ENCODE data around the gene PRSS8. TPM values are rescaled to one million over a fixed set of nuclear protein-coding genes. Genes with fewer than 3 reads are reported as not detected.
"Not testable (repeated sequence)": the region's sequence is repeated elsewhere in the genome, so short reads cannot be mapped to it uniquely, and the experiment has no call there.

PRSS8 gene
- total RNA-seq, 3 donors from 2014 or later (not counting 1 experiment from before 2014, with no cell fraction given), result not detected

DNA sequence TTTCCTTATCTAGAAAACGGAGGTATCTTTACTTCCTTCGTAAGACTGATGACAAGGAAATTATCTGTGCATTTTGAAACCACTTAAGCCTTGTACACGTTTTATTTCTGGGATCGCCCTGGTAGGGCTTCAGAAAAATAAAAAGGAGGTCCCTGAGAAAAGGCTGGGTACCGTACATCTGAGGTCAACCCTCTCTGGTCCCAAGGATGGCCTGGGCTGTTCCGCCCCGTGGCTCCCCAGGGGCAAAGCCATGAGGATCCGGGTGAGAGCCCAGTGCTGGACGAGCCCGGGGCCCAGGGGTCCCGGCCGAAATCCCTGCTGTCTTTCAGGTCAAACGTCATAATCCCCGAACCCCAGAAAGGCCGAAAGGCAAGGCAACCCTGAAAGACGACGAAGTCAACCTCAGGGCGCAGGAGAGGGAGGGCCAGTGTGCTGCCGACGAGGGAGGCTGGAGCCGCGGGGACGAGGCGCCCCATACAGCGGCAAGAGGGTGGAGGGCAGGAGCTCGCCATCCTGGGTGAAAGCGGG, 43.8 kb upstream of the PRSS8 start:
- Mint-ChIP-seq H3K27me3 (ENCODE audit: low read depth in 2 of 2) (peaks cover 0 to 2% of the 10 kb centered on the region in 2 donors), H3K36me3 (no peaks in the 10 kb centered on the region), H3K4me1 (peaks cover 59 to 64% of the 10 kb centered on the region in 2 donors), H3K27ac (peak overlapping the region; percentile 99), H3K9me3 (no peaks in the 10 kb centered on the region), H3K4me3 (peak overlapping the region; percentile 99)
- Histone ChIP-seq H3K4me1 (ENCODE audit: control insufficient read depth, insufficient read depth, low read length) (peaks cover 65% of the 10 kb centered on the region), H3K9me3 (ENCODE audit: control insufficient read depth, insufficient read depth, low read length) (no peaks in the 10 kb centered on the region), H3K27me3 (ENCODE audit: control insufficient read depth, insufficient read depth, low read length) (no peaks in the 10 kb centered on the region), H3K4me3 (ENCODE audit: low read length) (peak overlapping the region; percentile 89), H3K36me3 (ENCODE audit: control insufficient read depth, insufficient read depth, low read length) (peaks cover 22% of the 10 kb centered on the region), H3K27ac (ENCODE audit: low read length) (peak overlapping the region; percentile 92)
- TF ChIP-seq, protein P1, sequence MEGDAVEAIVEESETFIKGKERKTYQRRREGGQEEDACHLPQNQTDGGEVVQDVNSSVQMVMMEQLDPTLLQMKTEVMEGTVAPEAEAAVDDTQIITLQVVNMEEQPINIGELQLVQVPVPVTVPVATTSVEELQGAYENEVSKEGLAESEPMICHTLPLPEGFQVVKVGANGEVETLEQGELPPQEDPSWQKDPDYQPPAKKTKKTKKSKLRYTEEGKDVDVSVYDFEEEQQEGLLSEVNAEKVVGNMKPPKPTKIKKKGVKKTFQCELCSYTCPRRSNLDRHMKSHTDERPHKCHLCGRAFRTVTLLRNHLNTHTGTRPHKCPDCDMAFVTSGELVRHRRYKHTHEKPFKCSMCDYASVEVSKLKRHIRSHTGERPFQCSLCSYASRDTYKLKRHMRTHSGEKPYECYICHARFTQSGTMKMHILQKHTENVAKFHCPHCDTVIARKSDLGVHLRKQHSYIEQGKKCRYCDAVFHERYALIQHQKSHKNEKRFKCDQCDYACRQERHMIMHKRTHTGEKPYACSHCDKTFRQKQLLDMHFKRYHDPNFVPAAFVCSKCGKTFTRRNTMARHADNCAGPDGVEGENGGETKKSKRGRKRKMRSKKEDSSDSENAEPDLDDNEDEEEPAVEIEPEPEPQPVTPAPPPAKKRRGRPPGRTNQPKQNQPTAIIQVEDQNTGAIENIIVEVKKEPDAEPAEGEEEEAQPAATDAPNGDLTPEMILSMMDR (IDR thresholded peaks at IDR 0.05), result no peak
- intact Hi-C loops (cut with micrococcal nuclease), result loop anchor here (1.0 kb wide), 1 partner anchor 37 kb away; no protein-coding TSS in a partner anchor
- ATAC-seq (no peak), DNase-seq (no peak)
- WGBS (ENCODE audit: insufficient coverage), result under 1% methylated on average over 27 of the region's 27 CpGs

DNA sequence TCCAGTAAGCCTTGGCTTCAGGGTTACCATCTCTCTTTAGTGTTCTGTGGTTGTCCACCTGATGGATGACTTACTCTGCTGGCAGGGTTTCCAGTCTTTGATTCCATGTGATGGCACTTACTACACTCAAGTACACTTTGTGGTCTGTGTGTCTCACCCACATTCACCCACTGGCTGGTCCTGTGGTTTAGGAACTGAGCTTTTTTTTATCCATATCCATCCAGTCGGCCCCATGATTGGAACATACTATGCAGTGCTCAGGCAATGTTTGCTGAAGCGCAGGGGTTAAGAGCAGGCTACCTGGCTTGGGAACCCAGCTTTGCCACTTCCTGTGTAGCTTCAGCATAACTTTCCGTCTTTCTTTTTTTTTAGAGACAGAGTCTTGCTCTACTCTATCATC, 41.6 kb upstream of the PRSS8 start:
- H3K27ac Mint-ChIP-seq, result peak overlapping the region; percentile 3 to 71
- Histone ChIP-seq H3K4me1 (ENCODE audit: control insufficient read depth, insufficient read depth, low read length) (peaks cover 45% of the 10 kb centered on the region), H3K9me3 (ENCODE audit: control insufficient read depth, insufficient read depth, low read length) (no peaks in the 10 kb centered on the region), H3K4me3 (ENCODE audit: low read length) (peak overlapping the region; percentile 4), H3K27me3 (ENCODE audit: control insufficient read depth, insufficient read depth, low read length) (no peaks in the 10 kb centered on the region), H3K36me3 (ENCODE audit: control insufficient read depth, insufficient read depth, low read length) (peaks cover under 1% of the 10 kb centered on the region), H3K27ac (ENCODE audit: low read length) (no peak overlapping the region)
- DNase-seq, result peak; percentile 54 to 76
- TF ChIP-seq, protein P1 (IDR thresholded peaks at IDR 0.05), result no peak
- peak overlapping the region; percentile 75 for H3K4me3 Mint-ChIP-seq
- WGBS (ENCODE audit: insufficient coverage), result 0% methylated on average over 3 of the region's 3 CpGs
- peaks cover 0 to 2% of the 10 kb centered on the region in 2 donors for H3K27me3 Mint-ChIP-seq (ENCODE audit: low read depth in 2 of 2)
- H3K4me1 Mint-ChIP-seq, result peaks cover 39 to 42% of the 10 kb centered on the region in 2 donors
- H3K9me3 Mint-ChIP-seq, result no peaks in the 10 kb centered on the region
- intact Hi-C loops (cut with micrococcal nuclease), result no loop called here
- no peaks in the 10 kb centered on the region for H3K36me3 Mint-ChIP-seq
- ATAC-seq, result no peak

DNA sequence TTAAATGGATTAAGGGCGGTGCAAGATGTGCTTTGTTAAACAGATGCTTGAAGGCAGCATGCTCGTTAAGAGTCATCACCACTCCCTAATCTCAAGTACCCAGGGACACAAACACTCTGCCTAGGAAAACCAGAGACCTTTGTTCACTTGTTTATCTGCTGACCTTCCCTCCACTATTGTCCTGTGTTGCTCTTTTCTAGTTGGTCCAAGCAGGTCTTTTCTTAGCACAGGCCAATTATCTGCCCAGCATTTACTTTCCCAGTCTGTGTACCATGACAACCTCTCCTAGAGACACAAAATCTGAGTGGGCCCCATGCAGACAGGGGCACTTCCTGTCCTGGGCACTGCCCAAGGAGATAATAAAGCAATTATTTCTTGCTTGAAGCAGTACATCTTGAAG, 34.5 kb upstream of the PRSS8 start:
- H3K4me1 ChIP-seq (ENCODE audit: control insufficient read depth, insufficient read depth, low read length); H3K27ac Mint-ChIP-seq; DNase-seq; H3K36me3 ChIP-seq (ENCODE audit: control insufficient read depth, insufficient read depth, low read length); H3K4me3 Mint-ChIP-seq; H3K36me3 Mint-ChIP-seq; ATAC-seq; H3K4me3 ChIP-seq (ENCODE audit: low read length); H3K9me3 Mint-ChIP-seq; H3K27me3 ChIP-seq (ENCODE audit: control insufficient read depth, insufficient read depth, low read length); H3K9me3 ChIP-seq (ENCODE audit: control insufficient read depth, insufficient read depth, low read length); H3K27ac ChIP-seq (ENCODE audit: low read length); intact Hi-C loops (cut with micrococcal nuclease); H3K4me1 Mint-ChIP-seq; H3K27me3 Mint-ChIP-seq (ENCODE audit: low read depth in 2 of 2): not testable (repeated sequence)
- WGBS (ENCODE audit: insufficient coverage), result no CpG with 5 or more reads among the region's 2 CpGs

DNA sequence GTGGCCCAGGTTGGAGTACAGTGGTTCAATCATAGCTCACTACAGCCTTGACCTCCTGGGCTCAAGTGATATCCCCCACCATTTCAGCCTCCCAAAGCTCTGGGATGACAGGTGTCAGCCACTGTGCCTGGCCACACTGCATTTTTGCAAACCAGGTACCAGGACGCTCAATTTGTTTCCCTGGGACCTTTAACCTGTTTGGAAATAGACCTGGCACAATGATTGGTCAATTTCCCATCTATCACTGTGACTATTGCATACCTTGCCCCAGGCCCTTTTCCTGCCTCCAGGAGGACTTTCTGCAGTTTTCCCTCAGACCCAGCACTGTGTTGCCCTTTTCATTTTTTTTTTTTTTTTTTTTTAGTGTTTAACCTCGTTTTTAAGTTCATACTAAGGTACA, 33.3 kb upstream of the PRSS8 start:
- Mint-ChIP-seq H3K27me3 (ENCODE audit: low read depth in 2 of 2) (no peaks in the 10 kb centered on the region), H3K4me1 (no peaks in the 10 kb centered on the region), H3K27ac (no peak overlapping the region), H3K9me3 (no peaks in the 10 kb centered on the region), H3K4me3 (no peak overlapping the region), H3K36me3 (no peaks in the 10 kb centered on the region)
- H3K4me3 ChIP-seq (ENCODE audit: low read length), result no peak overlapping the region
- H3K4me1 ChIP-seq (ENCODE audit: control insufficient read depth, insufficient read depth, low read length), result no peaks in the 10 kb centered on the region
- no peaks in the 10 kb centered on the region for H3K36me3 ChIP-seq (ENCODE audit: control insufficient read depth, insufficient read depth, low read length)
- DNase-seq, result no peak
- ATAC-seq, result no peak
- no peaks in the 10 kb centered on the region for H3K9me3 ChIP-seq (ENCODE audit: control insufficient read depth, insufficient read depth, low read length)
- TF ChIP-seq, protein P1 (IDR thresholded peaks at IDR 0.05), result no peak
- WGBS (ENCODE audit: insufficient coverage), result 100% methylated on average over 1 of the region's 2 CpGs
- intact Hi-C loops (cut with micrococcal nuclease), result no loop called here
- H3K27ac ChIP-seq (ENCODE audit: low read length), result no peak overlapping the region
- H3K27me3 ChIP-seq (ENCODE audit: control insufficient read depth, insufficient read depth, low read length), result no peaks in the 10 kb centered on the region

Data from natural killer cell (primary cell).